Stomach (tissue), 19 donors: ENCODE measurements around the gene CALY. TPM values are rescaled to one million over a fixed set of nuclear protein-coding genes. Genes with fewer than 3 reads are reported as not detected.

ENCODE experiments used
- DNase-seq, 2 donors: peaks; one replicate each; pipeline versions ENCODE4 v3.0.0 to v3.0.0-alpha.2; 2013 to 2019
- H3K27ac ChIP-seq, 5 donors: fragments of 200-600 bp in 4 of 5; sonication (generic) in 4 of 5; one replicate each; pipeline ENCODE4 v1.5.1; 2013 to 2019; ENCODE audit warnings: mild to moderate bottlenecking in 1 of 5, moderate library complexity in 1 of 5
- H3K27me3 ChIP-seq, 3 donors: fragments of 200-600 bp; sonication (generic); one replicate each; pipeline ENCODE4 v1.5.1; 2017 to 2019; ENCODE audit warnings: mixed run types in 1 of 3
- H3K36me3 ChIP-seq, 4 donors: fragments of 200-600 bp; sonication (generic); 1 replicate in 3 of 4; 2 replicates in 1 of 4; pipeline ENCODE4 v1.5.1; 2016 to 2019
- H3K4me1 ChIP-seq, 4 donors: fragments of 200-600 bp; sonication (generic); one replicate each; pipeline ENCODE4 v1.5.1; 2016 to 2019
- H3K4me3 ChIP-seq, 4 donors: fragments of 200-600 bp; sonication (generic) in 3 of 4; one replicate each; pipeline ENCODE4 v1.5.1; 2016 to 2019; ENCODE audit warnings: mild to moderate bottlenecking in 1 of 4
- H3K9me3 ChIP-seq, 4 donors: fragments of 200-600 bp; sonication (generic); one replicate each; pipeline ENCODE4 v1.5.1; 2016 to 2019
- EP300 ChIP-seq: sonication (generic); formaldehyde crosslinking; IDR thresholded peaks from one replicate; pipeline ENCODE4 v1.6.1; 2017; ENCODE audit warnings: antibody characterized with exemption
- POLR2A ChIP-seq, 4 donors: fragments of 450-650 bp; IDR thresholded peaks; one replicate each; pipeline ENCODE4 v1.6.1; 2016; ENCODE audit warnings: antibody characterized with exemption in 4 of 4, control low read depth in 2 of 4, mild to moderate bottlenecking in 1 of 4, moderate library complexity in 1 of 4
- POLR2AphosphoS5 ChIP-seq, 3 donors: sonication (generic); formaldehyde crosslinking; IDR thresholded peaks; one replicate each; pipeline ENCODE4 v1.6.1; 2016; ENCODE audit warnings: antibody characterized with exemption in 3 of 3
- WGBS, 5 donors: extraction: QIAGEN DNeasy Blood & Tissue Kit in 3 of 5; methylation state at CpG; one replicate each; pipeline versions ENCODE4 v1.1.5 to v1.1.7; 2013 to 2018; 5-methylcytosine and 5-hydroxymethylcytosine counted together
- intact Hi-C: fragments of 100-400 bp; cut with DNase I; formaldehyde crosslinking; loops from one replicate; pipeline ENCODE4 v1.15.1; 2023; ENCODE audit warnings: low total_unique reads
- long read RNA-seq, 10 donors: transcript quantifications; one replicate each; lab custom pipeline, GENCODE V29; 2026
- polyA plus RNA-seq, 3 donors: library from polyadenylated mRNA; stranded (reverse); fragments of 200-250 nt; gene quantifications; one replicate each; pipeline ENCODE4 v1.2.3, GENCODE V29; 2013
- total RNA-seq, 5 donors: library from RNA; depleted of rRNA; stranded (reverse); fragments of >200 nt; gene quantifications; one replicate each; pipeline versions ENCODE4 v1.1.0 to v1.2.3, GENCODE V29; 2014 to 2016
- TF ChIP-seq, protein P1 (sequence below), 7 experiments: fragments of 450-650 bp in 4 of 7; fragments of 200-600 bp in 3 of 7; sonication (generic) in 3 of 7; IDR thresholded peaks; one replicate each; pipeline ENCODE4 v1.5.1; 2016 to 2019; ENCODE audit warnings: antibody characterized with exemption in 7 of 7, control low read depth in 2 of 7, mild to moderate bottlenecking in 1 of 7
- donor health status: healthy with polysubstance abuse.
- donor health status: Bipolar disorder and iron deficiency.
- donor health status: healthy.

CALY gene, protein sequence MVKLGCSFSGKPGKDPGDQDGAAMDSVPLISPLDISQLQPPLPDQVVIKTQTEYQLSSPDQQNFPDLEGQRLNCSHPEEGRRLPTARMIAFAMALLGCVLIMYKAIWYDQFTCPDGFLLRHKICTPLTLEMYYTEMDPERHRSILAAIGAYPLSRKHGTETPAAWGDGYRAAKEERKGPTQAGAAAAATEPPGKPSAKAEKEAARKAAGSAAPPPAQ
- total RNA-seq (1 to 10 TPM in 2 of 5 donors, not detected in 3; 2.0 to 2.6 TPM), polyA plus RNA-seq (under 1 TPM in 2 of 3 donors, not detected in 1; 0.44 to 0.78 TPM)
- long read RNA-seq, donor 1, partial matches to known transcripts, result 0 of 6 reads
- long read RNA-seq, donor 1, other reads (novel, unspliced or antisense), result 0 of 6 reads
- long read RNA-seq, donor 2, transcript CALY-201 (6 exons, 2,271 nt), result major isoform, 10 of 11 reads
- long read RNA-seq, donor 2, partial matches to known transcripts, result 0 of 11 reads
- long read RNA-seq, donor 2, other reads (novel, unspliced or antisense), result 0 of 11 reads
- long read RNA-seq, donor 3, partial matches to known transcripts, result 0 of 2 reads
- long read RNA-seq, donor 3, other reads (novel, unspliced or antisense), result 0 of 2 reads
- long read RNA-seq, donor 4, result 0 reads
- long read RNA-seq, donor 5, partial matches to known transcripts, result 0 of 3 reads
- long read RNA-seq, donor 5, other reads (novel, unspliced or antisense), result 0 of 3 reads
- long read RNA-seq, donor 6, transcript CALY-201 (6 exons, 2,271 nt), result major isoform, 6 of 8 reads
- long read RNA-seq, donor 6, partial matches to known transcripts, result 0 of 8 reads
- long read RNA-seq, donor 6, other reads (novel, unspliced or antisense), result 0 of 8 reads
- long read RNA-seq, donor 7, transcript CALY-201 (6 exons, 2,271 nt), result major isoform, 5 of 10 reads
- long read RNA-seq, donor 7, partial matches to known transcripts, result 0 of 10 reads
- long read RNA-seq, donor 7, other reads (novel, unspliced or antisense), result 0 of 10 reads
- long read RNA-seq, donor 8, partial matches to known transcripts, result 0 of 3 reads
- long read RNA-seq, donor 8, other reads (novel, unspliced or antisense), result 0 of 3 reads
- long read RNA-seq, donor 9, partial matches to known transcripts, result 0 of 2 reads
- long read RNA-seq, donor 9, other reads (novel, unspliced or antisense), result 0 of 2 reads
- long read RNA-seq, donor 10, partial matches to known transcripts, result 0 of 2 reads
- long read RNA-seq, donor 10, other reads (novel, unspliced or antisense), result 0 of 2 reads

DNA sequence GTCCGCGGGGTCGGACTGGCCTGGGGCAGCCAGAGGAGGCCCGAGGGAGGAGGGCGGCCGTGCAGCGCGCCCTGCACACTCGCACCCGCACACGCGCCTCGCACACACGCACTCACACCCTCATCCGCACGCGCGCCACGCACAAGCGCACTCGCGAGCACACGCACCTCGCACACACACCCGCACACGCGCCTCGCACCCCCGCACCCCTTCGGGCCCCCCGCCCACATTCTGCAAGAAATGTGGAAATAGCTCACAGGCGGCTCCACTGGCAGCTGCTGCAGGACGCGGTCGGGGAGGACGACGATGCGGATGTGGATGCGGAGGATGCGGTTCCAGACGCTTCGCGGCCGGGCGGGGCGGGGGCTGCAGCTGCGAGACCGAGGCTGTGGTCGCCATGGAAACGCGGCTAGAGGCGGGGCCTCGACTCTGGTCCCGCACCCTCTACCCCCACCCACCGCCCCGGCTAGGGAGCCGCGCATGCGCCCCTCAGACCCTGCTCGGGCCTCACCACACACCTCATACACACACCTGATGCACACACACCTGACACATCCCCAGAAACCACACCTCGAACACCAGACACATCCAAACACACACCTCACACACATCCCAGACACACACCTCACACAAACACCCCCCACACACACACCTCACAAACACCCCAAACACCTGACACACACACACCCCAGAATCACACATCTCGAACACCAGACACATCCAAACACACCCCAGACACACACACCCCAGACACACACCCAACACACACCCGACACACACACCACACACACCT, at the start of gene CALY:
CALY (minus strand) TSS at position 320 of the 793 bp plus-strand sequence. CDS start 7,907 bp downstream, outside the sequence.
- peak within 1 kb of the TSS; percentile 39 to 50 (median 42) for H3K4me3 ChIP-seq
- no peak for TF ChIP-seq POLR2AphosphoS5 (IDR thresholded peaks at IDR 0.05)
- no peak for TF ChIP-seq EP300
- TF ChIP-seq, protein P1, sequence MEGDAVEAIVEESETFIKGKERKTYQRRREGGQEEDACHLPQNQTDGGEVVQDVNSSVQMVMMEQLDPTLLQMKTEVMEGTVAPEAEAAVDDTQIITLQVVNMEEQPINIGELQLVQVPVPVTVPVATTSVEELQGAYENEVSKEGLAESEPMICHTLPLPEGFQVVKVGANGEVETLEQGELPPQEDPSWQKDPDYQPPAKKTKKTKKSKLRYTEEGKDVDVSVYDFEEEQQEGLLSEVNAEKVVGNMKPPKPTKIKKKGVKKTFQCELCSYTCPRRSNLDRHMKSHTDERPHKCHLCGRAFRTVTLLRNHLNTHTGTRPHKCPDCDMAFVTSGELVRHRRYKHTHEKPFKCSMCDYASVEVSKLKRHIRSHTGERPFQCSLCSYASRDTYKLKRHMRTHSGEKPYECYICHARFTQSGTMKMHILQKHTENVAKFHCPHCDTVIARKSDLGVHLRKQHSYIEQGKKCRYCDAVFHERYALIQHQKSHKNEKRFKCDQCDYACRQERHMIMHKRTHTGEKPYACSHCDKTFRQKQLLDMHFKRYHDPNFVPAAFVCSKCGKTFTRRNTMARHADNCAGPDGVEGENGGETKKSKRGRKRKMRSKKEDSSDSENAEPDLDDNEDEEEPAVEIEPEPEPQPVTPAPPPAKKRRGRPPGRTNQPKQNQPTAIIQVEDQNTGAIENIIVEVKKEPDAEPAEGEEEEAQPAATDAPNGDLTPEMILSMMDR (IDR thresholded peaks at IDR 0.05), result no peak
- TF ChIP-seq POLR2A (IDR thresholded peaks at IDR 0.05), result no peak
- H3K9me3 ChIP-seq, result no peaks in the 10 kb centered on the region
- 9 to 18% (median 16%) methylated on average over 37 to 63 of the region's 63 CpGs for WGBS, 5 donors
- H3K27ac ChIP-seq, result peak within 1 kb of the TSS; percentile 32 to 62 (median 41)
- H3K27me3 ChIP-seq, result peaks cover 21 to 92% (median 58%) of the 10 kb centered on the region in 3 donors
- peaks cover 23 to 25% (median 24%) of the 10 kb centered on the region in 4 donors for H3K4me1 ChIP-seq
- DNase-seq, result peak; percentile 59 to 88
- intact Hi-C loops, result no loop called here
- no peaks in the 10 kb centered on the region for H3K36me3 ChIP-seq

DNA sequence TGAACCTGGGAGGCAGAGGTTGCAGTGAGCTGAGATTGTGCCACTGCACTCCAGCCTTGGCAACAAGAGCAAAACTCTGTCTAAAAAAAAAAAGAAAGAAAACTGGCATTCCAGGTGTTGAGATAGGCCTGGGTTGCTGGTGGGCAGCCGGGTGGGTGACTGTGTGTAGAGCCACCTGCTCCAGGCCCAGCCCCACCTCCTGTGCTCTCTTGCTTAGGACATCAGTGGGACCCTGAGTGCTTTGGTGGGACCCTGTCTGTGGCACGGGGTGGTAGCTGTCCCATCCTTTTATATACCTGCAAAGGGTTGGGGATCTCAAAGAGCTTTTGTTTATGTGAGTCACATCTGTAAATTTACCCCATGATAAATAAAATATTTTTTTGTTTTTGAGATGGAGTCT, 48.5 kb upstream of the CALY start:
- TF ChIP-seq POLR2A (IDR thresholded peaks at IDR 0.05) (no peak), POLR2AphosphoS5 (IDR thresholded peaks at IDR 0.05) (no peak), EP300 (no peak)
- TF ChIP-seq, protein P1 (IDR thresholded peaks at IDR 0.05), result no peak
- WGBS, 5 donors, result 87 to 100% (median 92%) methylated on average over 2 of the region's 2 CpGs
- H3K27me3 ChIP-seq, result no peaks in the 10 kb centered on the region
- no peak overlapping the region for H3K4me3 ChIP-seq
- intact Hi-C loops, result no loop called here
- H3K4me1 ChIP-seq, result peaks cover 0 to 16% (median 8%) of the 10 kb centered on the region in 4 donors
- no peak overlapping the region for H3K27ac ChIP-seq
- H3K36me3 ChIP-seq, result peaks cover 0 to 69% (median 47%) of the 10 kb centered on the region in 4 donors
- DNase-seq, result no peak
- no peaks in the 10 kb centered on the region for H3K9me3 ChIP-seq

DNA sequence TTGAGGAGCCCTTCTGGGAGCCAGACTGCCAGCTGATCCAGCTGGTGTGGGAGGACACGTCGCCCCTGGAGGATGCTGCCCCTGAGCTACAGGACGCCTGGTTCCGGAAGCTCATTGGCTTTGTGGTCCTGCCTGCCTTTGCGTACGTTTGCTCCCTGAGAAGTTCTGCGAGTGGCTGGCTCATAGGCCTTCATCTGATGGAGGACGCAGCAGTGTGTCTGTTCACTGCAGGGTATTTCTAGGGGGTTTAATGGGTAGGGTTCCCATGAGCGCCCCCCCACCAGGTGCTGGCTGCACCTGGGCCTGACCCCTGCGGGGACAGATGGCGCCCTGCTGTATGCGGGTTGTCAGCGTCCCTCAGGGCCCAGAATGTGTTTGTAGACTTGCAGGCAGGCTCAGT, 47.4 kb upstream of the CALY start:
- peaks cover 7 to 23% (median 18%) of the 10 kb centered on the region in 4 donors for H3K4me1 ChIP-seq
- H3K4me3 ChIP-seq, result no peak overlapping the region
- H3K36me3 ChIP-seq, result peaks cover 0 to 58% (median 39%) of the 10 kb centered on the region in 4 donors
- no peak for DNase-seq
- no peak for TF ChIP-seq EP300
- TF ChIP-seq POLR2A (IDR thresholded peaks at IDR 0.05), result no peak
- TF ChIP-seq, protein P1 (IDR thresholded peaks at IDR 0.05), result no peak
- TF ChIP-seq POLR2AphosphoS5 (IDR thresholded peaks at IDR 0.05), result no peak
- H3K27ac ChIP-seq, result no peak overlapping the region
- H3K9me3 ChIP-seq, result no peaks in the 10 kb centered on the region
- intact Hi-C loops, result no loop called here
- 88 to 94% (median 93%) methylated on average over 3 to 13 of the region's 13 CpGs for WGBS, 5 donors
- H3K27me3 ChIP-seq, result no peaks in the 10 kb centered on the region
